Mucosa of descending colon (tissue), 3 donors: ENCODE measurements around the gene ANO4. TPM values are rescaled to one million over a fixed set of nuclear protein-coding genes. Genes with fewer than 3 reads are reported as not detected.
"Not testable (repeated sequence)": the region's sequence is repeated elsewhere in the genome, so short reads cannot be mapped to it uniquely, and the experiment has no call there.

Source experiments
- ATAC-seq: fragments of 200-7000 bp; cut with Tn5 transposase; one replicate; pipeline ENCODE4 v1.9.1; 2020; ENCODE audit warnings: mild to moderate bottlenecking, moderate library complexity
- DNase-seq, 3 donors: peaks; one replicate each; pipeline ENCODE4 v3.0.0-alpha.2; 2020
- H3K36me3 ChIP-seq: fragments of 200-600 bp; one replicate; pipeline ENCODE4 v1.8.0; 2021; ENCODE audit warnings: low read depth, mild to moderate bottlenecking
- H3K4me1 ChIP-seq: fragments of 200-600 bp; one replicate; pipeline ENCODE4 v1.8.0; 2021; ENCODE audit warnings: low read depth, mild to moderate bottlenecking
- H3K4me3 ChIP-seq: fragments of 200-600 bp; one replicate; pipeline ENCODE4 v1.8.0; 2021; ENCODE audit warnings: mild to moderate bottlenecking
- H3K9me3 ChIP-seq: fragments of 200-600 bp; one replicate; pipeline ENCODE4 v1.8.0; 2021; ENCODE audit warnings: mild to moderate bottlenecking
- intact Hi-C, 2 donors: fragments of 100-400 bp; cut with DNase I in 1 of 2; cut with micrococcal nuclease in 1 of 2; formaldehyde crosslinking; loops; one replicate each; pipeline versions ENCODE4 v1.11.0 to v1.11.1; 2022; cut with DNase I, micrococcal nuclease
- total RNA-seq, 3 donors: library from RNA; stranded (reverse); fragmentation: NEBNext Ultra II Directional in 2 of 3; extraction: Animal tissue kit (Norgen Biotek cat#: 25700) in 2 of 3; gene quantifications; one replicate each; pipeline versions ENCODE4 v1.2.1 to v1.2.4, GENCODE V29; 2021 to 2023
- TF ChIP-seq, protein P1 (sequence below): fragments of 200-600 bp; IDR thresholded peaks from one replicate; pipeline ENCODE4 v1.8.0; 2022; ENCODE audit warnings: antibody characterized with exemption, mild to moderate bottlenecking
- donor health status: DM: no; HTN: no; CAD: no; lungs with moderate emphysema.
- donor health status: DM: no; HTN: no; CAD: no.
- donor health status: DM: no; HTN: yes; CAD: no.

The ANO4 gene
- total RNA-seq, 3 donors from 2014 or later: 0.13 to 1.9 (median 0.14) TPM

DNA sequence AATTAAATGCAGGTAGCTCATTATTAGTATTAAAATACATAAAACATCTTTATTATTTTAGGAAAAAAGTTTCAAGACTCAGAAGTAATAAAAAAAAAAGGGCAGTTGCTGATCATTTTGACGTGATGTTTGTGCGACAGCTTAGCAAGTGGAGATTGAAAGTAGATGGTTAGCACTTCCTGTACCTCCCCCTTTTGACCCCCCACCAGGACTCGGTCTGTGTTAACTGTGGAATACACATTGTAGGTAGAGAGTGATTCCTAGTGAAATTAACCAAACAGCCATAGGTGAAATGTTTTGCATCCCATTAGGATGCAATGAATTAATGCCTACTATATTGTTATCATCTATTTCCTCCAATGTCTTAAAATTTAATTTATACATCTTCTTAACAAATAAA, 294.7 kb downstream of the ANO4 start:
- Histone ChIP-seq H3K4me1 (no peaks in the 10 kb centered on the region), H3K9me3 (no peaks in the 10 kb centered on the region), H3K36me3 (no peaks in the 10 kb centered on the region), H3K4me3 (no peak overlapping the region)
- ATAC-seq (no peak), DNase-seq (no peak)
- intact Hi-C loops: no loop called here
- TF ChIP-seq, protein P1, sequence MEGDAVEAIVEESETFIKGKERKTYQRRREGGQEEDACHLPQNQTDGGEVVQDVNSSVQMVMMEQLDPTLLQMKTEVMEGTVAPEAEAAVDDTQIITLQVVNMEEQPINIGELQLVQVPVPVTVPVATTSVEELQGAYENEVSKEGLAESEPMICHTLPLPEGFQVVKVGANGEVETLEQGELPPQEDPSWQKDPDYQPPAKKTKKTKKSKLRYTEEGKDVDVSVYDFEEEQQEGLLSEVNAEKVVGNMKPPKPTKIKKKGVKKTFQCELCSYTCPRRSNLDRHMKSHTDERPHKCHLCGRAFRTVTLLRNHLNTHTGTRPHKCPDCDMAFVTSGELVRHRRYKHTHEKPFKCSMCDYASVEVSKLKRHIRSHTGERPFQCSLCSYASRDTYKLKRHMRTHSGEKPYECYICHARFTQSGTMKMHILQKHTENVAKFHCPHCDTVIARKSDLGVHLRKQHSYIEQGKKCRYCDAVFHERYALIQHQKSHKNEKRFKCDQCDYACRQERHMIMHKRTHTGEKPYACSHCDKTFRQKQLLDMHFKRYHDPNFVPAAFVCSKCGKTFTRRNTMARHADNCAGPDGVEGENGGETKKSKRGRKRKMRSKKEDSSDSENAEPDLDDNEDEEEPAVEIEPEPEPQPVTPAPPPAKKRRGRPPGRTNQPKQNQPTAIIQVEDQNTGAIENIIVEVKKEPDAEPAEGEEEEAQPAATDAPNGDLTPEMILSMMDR: no peak

DNA sequence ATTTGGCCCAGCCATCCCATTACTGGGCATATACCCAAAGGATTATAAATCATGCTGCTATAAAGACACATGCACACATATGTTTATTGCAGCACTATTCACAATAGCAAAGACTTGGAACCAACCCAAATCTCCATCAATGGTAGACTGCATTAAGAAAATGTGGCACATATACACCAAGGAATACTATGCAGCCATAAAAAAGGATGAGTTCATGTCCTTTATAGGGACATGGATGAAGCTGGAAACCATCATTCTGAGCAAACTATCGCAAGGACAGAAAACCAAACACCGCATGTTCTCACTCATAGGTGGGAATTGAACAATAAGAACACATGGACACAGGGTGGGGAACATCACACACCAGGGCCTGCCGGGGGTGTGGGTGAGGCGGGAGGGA, 295.6 kb downstream of the ANO4 start:
- H3K36me3 ChIP-seq, ATAC-seq, H3K9me3 ChIP-seq, intact Hi-C loops, H3K4me1 ChIP-seq, H3K4me3 ChIP-seq, DNase-seq: not testable (repeated sequence)

DNA sequence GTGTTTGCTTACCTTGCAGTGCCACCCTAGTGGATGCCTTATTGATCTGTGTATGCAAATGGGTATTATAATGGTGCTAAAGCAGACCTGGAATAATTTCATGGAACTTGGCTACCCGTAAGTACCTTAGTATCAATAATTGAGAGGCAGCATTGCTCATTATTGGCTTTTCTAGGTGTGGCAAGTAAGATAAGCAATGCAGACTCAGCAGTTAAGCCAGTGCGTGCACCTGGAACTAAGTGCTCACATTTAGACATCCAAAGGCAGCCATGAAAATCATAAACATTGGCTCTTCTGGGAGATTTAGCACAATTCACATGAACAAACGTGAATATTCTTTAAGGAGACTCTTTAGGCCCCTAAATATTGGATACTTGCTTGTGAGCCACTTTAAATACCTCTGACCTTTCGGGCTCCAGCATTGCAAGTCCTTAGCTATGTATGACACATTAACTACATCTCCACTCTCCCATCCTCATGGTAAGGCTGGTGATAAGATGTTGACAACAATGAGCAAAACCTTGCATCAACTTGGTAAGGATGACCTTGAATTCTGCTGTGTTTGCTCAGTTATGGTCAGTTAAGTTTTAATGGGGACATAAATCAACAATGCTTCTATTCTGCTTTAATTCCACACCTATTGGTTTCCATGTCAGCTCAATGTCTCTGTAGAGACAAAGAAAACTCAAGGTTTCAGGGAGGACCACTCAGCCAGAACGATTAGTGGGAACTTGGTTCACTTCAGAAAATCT, 303.4 kb downstream of the ANO4 start:
- ATAC-seq: peak; percentile 19
- no peaks in the 10 kb centered on the region for H3K9me3 ChIP-seq
- no peaks in the 10 kb centered on the region for H3K36me3 ChIP-seq
- DNase-seq: no peak
- no peak overlapping the region for H3K4me3 ChIP-seq
- H3K4me1 ChIP-seq: no peaks in the 10 kb centered on the region
- intact Hi-C loops: no loop called here
- TF ChIP-seq, protein P1: no peak

DNA sequence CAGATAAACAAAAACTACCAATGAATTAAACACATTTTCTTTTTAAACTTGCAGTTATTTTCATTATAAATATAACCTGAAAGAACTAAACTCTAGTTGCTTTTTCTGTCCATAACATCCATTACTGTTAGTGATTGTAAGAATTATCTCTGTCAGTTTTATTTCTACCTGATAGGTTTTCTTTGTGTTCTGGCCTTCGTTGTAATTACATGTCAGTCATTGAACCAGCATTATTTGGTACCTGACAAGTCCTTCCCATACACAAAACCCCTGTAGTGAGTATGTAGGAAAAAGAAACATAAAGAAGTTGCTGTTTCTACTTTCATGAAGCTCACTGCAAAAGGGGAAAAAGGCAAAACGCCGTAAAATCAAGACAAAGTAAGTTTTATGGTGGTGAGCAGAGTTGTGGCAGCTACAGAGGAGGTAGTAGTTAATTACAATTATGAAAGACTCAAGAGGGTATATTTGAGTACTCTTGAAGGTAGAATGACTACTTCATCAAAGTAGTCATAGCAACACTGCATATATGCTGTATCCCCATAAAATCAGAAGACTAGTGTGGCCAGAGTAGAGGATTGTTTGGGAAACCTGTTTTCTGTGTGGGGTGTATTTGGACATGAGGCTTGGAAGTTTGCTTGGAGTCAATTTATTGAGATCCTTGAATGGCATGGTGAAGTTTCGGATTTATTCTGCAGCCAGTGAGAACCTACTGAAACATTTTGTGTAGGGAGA, 312.6 kb downstream of the ANO4 start:
- ATAC-seq (no peak), DNase-seq (no peak)
- Histone ChIP-seq H3K36me3 (no peaks in the 10 kb centered on the region), H3K9me3 (no peaks in the 10 kb centered on the region), H3K4me1 (no peaks in the 10 kb centered on the region), H3K4me3 (no peak overlapping the region)
- intact Hi-C loops: no loop called here
- TF ChIP-seq, protein P1: no peak

DNA sequence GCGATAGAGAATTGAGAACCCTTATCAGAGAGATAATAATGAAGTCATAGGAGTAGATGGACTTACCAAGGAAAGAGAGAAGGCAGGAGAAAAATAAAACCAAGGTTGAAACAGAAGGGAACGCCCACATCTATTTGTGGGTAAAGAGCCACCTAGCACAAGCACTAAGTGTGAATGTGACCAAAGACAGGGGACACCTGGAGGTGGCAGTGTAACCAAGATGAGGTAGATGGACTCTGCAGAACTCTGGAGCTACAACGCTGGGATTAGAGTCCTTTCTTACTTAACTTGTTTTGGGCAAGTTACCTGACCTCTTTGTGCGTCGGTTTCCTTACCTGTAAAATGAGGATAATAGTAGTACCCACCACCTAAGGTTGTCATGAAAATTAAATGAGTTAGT, 313.6 kb downstream of the ANO4 start:
- intact Hi-C loops: no loop called here
- no peak overlapping the region for H3K4me3 ChIP-seq
- no peaks in the 10 kb centered on the region for H3K9me3 ChIP-seq
- TF ChIP-seq, protein P1: no peak
- no peaks in the 10 kb centered on the region for H3K36me3 ChIP-seq
- no peaks in the 10 kb centered on the region for H3K4me1 ChIP-seq
- DNase-seq (no peak), ATAC-seq (no peak)

DNA sequence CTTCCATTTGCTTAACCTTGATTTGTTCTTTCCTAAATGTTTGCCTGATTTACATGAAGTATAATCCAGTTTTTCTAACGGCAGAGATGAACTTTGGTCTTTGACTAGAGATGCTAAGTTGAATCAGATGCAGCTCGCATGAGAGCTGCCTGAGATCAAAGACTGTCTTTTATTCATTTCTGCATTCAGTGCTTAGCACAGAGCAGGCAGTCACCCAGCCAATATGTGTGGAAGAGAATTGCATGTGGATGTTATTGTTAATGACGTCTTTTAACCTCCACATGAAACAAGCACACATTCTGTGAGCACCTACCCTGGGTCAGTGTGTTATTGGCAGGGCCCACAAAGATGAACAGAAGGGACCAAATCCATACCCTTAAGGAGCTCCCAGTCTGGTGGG, 316.3 kb downstream of the ANO4 start:
- TF ChIP-seq, protein P1: no peak
- Histone ChIP-seq H3K9me3 (no peaks in the 10 kb centered on the region), H3K36me3 (no peaks in the 10 kb centered on the region), H3K4me3 (no peak overlapping the region), H3K4me1 (no peaks in the 10 kb centered on the region)
- no peak for ATAC-seq
- DNase-seq: no peak
- intact Hi-C loops: no loop called here
